GOT3 (cell line): ENCODE measurements around the gene WASHC4.
"Not testable (repeated sequence)": the region's sequence is repeated elsewhere in the genome, so short reads cannot be mapped to it uniquely, and the experiment has no call there.

Experiments
- DNase-seq: peaks from one replicate; lab custom pipeline; 2025; ENCODE audit warnings: mixed read lengths; lab: John Stamatoyannopoulos, UW

WASHC4 gene

DNA sequence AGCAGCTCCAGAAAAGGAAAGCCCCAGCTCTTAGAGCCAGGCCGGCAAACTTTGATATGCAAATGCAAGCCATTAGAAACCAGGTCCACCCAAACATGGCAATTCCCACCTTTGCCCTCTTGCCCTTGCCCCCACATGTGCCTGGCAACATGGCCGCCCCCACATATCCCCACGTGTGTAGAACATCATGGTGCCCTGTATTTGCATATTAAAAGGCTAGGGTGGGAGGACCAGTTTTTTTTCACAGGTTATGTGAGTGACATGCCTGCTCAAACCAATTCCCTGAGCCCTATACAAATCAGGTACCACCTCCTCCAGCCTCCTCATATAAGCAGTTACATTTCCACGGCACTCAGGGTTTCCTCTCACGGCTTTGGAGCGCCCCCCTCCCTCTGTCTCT lies 17.2 kb upstream of the WASHC4 start:
- DNase-seq, result no peak

DNA sequence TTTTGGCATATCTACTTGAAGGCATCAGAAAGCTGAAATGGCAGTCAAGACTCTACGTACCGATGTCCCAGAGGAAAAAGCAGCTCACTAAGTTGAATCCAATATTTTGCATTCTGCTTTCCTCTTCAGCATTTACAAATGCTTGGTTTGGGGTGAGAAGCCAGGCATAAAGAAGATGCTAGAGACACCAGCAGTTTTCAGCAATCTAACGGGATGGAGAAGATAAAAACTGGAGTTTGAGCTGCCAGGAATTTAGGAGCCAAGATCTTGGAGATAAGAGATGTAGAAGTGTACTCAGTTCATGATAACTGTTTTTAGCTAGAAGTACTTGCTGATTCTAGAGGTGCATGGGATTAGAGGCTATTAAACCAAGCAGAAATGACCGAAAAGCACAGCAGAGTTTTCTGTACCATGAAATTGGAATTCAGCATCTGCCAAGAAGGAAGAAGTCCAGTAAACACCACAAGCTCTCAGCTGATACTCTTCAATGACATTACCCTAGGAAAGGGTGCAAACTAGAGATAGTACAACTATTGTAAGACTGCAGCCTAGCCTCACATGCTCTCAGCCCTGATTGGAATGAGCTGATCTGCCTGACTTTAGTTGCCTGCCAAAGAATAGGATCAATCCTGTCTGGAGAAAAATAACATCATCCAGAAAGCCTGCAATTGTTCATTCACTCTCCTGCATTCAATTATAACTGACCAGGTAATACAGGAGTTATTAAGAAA lies 15.9 kb upstream of the WASHC4 start:
- no peak for DNase-seq

DNA sequence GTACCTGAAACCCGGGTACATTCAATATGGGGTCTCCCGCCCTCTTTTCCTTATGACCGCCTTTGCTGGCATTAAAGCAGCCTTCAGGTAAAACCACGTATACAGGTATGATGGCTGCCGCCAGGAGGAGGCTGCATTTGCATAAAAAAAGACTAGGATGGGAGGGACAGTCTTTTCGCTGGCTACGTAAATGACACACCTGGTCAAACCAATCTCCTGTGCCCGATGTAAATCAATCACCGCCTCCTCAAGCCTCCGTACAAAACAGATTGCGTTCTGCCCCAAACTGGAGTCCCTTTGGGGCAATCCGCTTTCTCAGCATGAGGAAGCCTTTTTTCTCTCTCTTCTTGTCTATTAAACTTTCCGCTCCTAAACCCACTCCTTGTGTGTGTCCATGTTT lies 15.2 kb upstream of the WASHC4 start:
- no peak for DNase-seq

DNA sequence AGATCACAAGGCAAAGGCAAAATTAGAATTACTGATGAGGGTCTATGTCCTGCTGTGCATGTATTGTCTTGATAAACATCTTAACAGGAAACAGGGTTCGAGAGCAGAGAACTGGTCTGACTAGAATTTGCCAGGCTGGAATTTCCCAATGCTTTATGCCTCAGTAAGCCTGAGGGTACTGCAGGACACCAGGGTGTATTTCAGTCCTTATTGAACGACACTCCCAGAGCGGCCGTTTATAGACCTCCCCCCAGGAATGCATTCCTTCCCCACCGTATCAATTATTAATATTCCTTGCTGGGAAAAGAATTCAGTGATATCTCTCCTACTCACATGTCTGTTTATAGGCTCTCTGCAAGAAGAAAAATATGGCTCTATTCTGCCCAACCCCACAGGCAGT lies 12.2 kb upstream of the WASHC4 start:
- DNase-seq, result not testable (repeated sequence)

DNA sequence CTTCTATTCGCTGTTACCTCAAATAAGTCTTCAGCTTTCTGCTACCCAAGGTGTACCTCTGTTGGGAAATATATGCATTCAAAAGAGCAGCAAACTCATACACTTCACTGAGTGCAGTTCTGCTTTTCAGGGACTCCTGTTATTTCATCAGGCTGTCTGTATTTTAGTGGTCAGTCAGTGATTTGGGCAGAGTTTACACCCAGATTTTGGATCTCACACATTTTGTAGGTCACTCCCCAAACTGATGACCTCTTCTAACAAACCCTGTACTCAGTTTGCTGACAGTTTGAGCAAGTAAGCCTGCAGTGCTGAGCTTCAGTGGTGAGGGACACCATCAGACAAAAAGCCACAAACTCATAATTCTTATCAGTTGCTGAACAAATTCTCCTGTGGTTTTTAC lies 8.2 kb upstream of the WASHC4 start:
- no peak for DNase-seq

DNA sequence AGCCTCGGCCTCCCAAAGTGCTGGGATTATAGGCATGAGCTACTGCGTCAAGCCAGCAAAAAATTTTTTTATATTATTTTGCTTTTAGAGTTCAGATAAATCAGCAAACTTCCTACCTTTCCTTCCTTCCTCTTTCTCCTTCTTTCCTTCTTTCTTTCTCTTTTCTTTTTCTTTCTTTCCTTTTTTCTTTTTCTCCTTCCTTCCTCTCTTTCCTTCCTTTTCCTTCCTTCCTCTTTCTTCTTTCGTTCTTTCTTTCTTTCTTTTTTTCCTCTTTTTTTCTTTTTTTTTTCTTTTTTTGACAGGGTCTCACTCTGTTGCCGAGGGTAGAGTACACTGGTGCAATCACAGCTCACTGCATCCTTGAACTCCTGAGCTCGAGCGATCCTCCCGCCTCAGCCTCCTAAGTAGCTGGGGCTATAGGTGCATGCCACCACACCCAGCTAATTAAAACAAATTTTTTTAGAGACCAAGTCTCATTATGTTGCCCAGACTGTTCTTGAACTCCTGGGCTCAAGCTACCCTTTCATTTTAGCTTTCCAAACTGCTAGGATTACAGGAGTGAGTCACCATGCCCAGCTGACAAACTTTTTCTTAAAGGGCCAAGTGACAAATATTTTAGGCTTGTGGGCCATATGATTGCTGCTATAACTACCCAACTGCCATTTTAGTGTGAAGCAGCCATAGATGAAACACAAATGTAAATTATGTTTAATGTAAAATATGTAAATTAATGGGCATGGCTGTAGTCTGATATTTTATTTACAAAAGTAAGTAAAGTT lies 7.1 kb upstream of the WASHC4 start:
- no peak for DNase-seq

DNA sequence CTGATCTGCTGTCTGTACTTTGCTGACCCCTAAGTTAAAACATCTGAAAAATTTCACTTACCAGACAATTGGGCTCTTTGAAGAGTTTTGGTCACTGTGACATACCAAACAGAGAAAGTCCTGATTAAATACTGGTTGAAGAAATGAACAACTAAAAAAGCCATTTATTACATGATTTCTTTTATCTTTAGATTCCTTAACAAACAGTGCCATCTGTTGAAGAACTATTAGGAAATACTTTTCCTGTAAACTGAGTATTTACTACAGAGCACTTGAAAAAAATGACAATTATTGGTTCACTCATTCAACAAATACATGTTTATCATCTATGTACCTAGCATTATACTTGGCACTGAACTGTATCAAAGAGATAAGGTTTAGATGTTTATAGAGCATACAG lies 6.5 kb upstream of the WASHC4 start:
- no peak for DNase-seq

DNA sequence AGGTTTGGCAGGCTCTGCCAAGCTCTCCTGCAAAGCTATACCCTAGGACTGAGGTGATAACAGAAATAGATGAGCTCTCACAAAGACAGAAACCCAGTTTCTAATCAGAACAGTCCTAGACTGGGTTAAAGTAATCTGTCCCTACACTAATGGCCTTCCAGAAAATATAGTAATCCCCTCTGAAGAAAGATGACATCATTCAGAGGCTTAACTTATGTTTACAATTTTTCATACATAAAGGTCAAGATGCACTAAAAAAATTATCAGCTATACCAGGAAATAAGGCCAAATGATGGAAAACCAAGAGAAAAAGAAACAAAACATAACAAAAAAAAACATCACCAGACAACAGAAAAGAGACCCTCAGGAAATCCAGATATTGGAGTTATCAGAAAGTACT lies 4.9 kb upstream of the WASHC4 start:
- DNase-seq, result no peak

DNA sequence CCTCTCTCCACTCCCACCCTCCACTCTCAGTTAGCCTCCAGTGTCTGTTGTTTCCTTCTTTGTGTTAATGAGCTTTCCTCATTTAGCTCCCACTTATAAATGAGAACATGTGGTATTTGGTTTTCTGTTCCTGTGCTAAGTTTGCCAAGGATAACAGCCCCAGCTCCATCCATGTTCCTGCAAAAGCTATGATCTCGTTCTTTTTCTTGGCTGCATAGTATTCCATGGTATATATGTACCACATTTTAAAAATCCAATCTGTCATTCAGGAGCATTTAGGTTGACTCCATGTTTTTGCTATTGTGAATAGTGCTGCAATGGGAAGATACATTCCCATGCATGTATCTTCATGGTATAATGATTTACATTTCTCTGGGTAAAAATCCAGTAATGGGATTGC lies 2.8 kb upstream of the WASHC4 start:
- no peak for DNase-seq

DNA sequence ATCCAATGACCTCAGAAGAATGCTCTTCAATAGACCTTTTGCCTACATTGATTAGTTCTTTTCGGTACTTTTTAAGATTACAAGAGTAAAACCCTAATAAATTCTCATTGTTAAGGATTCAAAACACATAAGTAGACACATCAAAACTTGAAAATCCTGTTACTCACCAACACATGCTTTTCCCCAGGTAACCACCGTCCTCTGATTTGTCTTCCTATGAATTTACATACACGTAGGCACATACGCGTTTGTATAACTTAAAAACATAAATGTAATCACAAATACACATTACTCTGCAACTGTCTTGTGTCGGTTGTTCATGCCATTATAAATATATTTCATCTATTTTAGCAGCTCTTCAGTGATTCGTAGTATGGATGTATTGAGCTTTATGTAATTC lies 910 bp upstream of the WASHC4 start:
- no peak for DNase-seq

DNA sequence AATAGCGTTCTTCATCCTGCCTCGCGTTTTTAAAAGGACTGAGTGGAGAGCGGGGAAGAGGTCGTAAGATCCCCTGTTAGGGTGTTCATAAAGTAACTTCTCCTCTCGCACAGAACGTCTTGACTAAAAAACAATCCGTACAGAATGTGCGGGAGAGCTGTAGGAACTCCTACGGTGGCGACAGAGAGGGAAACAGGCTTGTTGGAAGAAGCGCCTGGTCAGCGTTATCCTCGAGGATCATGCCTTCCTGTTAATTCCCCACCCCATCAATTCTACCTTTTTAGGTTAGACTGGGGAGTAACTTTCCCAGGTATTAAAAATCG lies 399 bp upstream of the WASHC4 start:
- DNase-seq, result no peak

DNA sequence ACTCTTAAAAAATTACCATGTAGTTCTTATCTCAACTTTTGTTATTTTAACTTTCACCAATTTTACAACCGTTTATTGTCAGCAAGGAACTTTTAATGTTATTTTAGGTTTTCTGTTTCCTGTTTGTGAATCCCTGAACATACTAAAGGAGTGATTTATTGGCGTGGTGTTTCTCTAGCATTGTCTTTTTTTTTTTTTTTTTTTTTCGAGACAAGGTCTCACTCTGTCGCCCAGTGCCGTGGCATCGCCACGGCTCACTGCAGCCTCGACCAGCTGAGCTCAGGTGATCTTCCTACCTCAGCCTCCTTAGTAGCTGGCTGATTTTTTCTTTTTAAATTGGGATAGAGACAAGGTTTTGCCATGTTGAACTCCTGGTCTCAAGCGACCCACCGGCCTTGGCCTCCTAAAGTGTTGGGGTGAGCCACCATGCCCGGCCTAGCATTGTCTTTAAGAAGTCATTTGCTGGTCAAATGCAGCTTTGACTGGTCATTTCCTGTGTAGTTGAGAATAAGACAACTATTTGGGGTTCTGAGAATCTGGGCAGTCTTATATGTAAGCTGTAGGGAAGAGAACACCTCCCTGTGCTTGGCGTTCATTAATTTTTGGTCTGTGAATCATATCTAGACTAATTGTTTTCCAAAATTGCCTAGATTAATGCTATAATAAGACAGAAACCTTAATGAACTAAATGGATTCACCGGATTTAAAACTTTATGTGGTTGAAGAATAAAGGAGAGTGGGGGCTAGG lies 2.1 kb downstream of the WASHC4 start:
- DNase-seq, result no peak

DNA sequence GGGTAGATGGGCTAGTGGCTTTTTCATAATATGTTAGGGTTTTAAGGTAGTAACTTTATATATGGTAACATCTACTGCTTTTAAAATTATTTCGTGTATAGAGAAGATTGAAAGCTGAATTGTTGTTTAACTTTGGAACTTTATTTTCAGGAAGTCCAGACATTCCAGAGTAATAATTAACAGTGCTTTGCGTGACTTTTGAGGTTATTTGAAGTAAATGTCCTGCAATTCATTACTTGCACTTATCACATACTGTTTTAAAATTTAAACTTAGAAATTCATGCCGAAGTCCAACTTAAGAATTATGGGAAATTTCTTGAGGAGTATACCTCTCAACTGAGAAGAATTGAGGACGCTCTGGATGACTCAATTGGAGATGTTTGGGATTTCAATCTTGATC lies 3.3 kb downstream of the WASHC4 start:
- DNase-seq, result no peak

DNA sequence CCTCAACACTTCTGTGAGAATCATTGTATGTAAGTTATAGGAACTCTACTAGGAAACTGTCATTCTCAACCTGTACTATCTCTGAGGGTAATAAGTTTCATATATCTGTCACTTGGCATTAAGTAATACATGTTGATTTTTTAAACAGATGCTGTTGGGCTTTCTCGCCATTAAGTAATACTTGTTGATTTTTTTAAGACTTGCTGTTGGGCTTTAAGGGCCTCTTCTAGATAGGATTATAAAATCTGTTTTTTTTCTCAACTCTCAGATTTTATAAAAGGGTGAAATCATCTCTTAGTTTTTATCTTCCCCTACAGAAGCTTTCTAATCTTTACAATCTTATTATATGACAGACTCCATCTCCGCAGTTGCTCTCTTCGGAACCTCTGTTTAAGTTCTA lies 5.6 kb downstream of the WASHC4 start:
- DNase-seq, result no peak

DNA sequence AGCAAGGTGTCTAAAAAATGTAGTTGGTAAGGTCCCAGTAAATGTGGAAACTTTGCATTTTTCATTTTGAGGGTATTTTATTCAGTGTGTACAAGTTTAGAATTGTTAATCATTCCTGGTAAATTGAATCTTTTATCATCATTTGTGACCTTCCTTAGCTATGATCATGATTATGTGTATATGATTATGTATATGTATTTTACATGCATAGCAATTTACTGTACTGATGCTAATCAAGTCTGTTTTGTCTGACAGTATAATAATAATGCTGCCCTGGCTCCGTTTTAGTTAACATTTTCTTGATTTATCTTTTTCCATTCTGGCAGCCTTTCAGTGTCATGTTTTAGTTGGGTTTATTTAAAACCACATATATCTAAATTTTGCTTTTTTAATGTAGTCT lies 9.4 kb downstream of the WASHC4 start:
- DNase-seq, result no peak

DNA sequence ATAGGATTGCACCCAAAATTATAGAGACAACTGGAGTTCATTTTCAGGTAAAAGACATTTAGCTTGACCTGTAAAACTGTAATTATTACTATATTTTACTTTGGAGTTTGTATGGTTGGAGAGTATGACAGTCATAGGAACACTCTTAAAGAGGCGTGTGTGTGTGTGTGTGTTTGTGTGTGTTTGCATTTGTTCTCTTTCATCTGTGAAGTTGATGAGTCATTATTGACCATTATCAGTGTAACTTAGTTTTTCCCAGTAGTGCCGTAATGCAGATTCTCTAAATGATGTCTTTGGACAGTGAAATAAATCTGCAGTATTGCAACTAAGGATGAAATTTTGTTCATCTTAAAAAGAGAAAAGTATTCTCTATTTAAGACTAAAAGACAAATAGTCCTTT lies 13.0 kb downstream of the WASHC4 start:
- no peak for DNase-seq

DNA sequence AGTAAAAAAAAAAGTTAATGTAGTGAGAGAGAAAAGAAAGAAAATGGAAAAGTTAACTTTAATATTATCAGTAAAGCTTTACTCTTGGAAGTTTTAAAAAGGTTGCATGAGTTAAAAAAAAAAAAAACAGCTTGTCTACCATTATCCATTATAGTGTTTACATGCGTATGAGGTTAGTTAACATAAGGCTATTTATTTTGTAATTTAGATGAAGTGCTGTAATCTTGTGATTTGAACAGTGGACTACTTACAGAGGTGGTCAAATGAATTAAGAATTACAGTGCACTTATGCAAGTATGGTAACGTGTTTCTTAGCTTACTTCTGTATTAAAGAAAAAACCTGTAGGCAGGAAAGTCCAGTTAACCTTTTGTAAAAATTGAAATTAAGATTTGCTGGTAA lies 30.7 kb downstream of the WASHC4 start:
- no peak for DNase-seq

DNA sequence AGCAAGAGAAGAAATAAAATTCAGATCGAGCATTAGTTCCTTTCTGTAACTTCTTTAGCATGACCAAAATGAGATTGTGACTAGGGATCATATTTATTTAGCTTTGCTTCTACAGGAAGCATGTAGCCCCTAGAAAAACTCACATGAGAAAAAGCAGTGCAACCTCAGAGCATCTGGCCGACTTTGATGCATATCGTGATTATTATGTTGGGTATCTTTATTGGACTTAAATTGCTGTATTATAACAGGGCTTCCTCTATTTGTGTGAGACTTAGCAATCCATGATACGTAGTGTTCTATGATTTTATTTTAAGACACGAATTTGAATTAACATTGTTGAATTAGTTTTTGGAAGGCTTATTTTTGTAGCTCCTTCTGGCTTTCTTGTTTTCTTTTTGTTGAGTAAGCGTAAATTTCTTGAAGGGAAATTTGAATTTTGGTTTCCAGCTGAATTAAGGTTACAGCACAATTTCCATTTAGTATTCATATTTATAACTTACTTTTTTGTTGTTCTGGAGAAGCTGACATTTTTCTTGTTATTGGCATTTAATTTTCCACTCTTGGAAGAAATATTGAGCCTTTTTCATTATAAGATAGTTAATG lies 33.9 kb downstream of the WASHC4 start:
- DNase-seq, result no peak

DNA sequence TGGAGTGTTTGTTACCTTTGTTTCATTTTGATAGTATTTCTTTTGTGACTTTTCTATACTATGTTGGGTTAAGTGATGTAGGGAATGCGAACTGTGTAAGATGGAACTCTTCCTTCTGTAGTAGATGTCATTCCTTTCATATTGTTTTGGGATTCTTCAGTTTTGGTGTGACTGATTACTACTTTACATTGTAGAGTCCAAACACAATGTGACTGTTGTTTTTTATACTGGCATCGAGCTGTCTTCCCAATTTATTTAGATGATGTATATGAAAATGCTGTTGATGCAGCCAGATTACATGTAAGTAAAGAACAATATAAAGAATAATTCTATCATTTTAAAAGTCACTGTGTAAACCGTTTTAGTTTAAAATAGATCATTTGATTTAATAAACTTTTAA lies 34.7 kb downstream of the WASHC4 start:
- no peak for DNase-seq

DNA sequence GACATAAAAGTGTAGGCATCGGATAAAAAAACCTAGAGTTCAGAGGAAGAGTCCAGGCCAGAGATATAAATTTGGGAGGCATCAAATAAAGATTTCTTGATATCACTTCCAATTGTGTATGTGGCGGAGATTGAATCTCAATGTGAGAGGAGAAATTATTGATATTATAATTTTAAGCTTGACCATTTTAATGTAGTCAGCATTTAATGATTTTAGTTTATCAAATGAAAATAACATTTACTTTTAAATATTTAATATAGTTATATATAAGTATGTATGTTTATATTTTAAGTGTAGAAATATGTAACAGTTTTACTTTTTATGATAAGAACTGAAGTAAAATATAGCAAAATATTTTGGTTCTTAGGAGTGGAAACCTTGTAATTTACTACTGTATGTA lies 48.7 kb downstream of the WASHC4 start:
- DNase-seq, result no peak

DNA sequence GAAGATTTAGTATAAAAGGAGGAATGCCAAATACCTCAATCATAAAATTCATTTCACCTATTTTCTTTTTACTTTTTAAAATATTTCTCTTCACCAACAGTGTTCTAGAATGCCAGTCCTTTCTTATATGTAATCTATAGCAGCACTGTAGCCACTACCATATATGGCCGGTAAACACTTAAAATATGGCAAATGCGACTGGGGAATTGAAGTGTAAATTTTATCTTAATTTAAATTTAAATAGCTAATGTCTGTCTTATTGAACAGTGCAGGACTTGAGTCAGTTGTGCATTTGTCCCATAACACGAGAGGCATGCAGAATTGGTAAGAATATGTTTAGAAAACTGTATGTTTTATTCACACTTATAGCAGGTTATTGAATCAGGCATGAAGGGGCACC lies 50.1 kb downstream of the WASHC4 start:
- no peak for DNase-seq

DNA sequence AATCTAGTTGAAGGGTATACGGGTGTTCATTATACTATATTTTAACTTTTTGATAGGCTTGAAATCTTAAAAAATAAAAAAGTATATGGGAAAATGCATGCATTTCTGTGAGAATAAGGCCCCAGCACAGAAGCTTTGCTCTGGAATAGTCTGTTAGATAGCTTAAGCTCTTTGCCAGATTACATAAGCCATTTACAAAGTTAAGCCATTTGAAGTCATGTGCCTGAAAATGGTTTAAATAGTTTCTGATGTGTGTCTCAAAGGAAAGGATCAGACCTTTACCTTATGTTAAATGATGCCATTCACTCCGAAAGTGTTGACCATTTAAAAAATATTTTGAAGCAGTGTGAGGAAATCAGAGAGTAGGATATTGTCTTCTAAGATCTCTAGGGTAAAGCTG lies 51.3 kb downstream of the WASHC4 start:
- DNase-seq, result no peak

DNA sequence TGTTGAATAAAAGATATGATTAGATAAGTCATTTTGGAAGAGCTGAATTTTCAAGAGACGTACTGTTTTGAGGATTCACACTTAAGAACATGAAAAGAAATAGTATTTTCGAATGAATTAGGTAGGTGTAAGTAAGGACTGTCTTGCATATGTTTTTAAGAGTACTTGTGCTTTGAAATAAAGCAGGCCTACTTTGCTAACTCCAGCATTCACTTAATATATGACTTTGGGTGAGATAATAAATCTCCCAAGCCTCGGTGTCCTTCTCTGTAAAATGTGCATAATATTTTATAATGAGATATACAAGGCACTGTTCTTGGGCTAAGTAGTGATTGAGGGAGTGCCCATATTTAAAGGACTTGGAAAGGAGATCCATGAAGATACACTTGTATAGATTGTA lies 54.6 kb downstream of the WASHC4 start:
- no peak for DNase-seq
